ENCODE results near the gene LIMK2.
"Not testable (repeated sequence)": the region's sequence is repeated elsewhere in the genome, so short reads cannot be mapped to it uniquely, and the experiment has no call there.

Gene LIMK2

DNA sequence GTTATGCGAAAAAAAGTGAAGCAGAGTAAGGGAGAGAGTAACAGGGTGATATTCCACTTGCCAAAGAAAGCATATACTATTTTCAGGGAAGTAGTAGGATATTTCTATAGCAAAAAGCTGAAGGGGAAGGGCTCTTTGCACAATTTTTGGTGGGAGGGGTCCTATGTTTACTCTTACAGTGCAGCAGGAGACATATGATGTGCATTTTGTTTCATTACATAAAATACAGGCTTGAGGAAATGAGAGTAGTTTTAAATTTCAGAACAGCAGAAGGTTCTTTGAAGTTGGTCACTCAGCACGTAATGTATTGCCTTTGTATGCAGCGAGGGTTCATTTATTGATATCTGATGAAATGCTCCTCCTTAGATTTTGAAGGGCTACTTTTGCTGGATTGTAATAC, 83.3 kb downstream of the LIMK2 start:
- no peak for DNase-seq

- DNase-seq, result no peak
Observed at GRCh38 chr22:31295831-31296657, 83.9 kb downstream of the LIMK2 start.

GRCh38 chr22:31300896-31301295, 88.8 kb downstream of the LIMK2 start:
- no peak for DNase-seq

DNA sequence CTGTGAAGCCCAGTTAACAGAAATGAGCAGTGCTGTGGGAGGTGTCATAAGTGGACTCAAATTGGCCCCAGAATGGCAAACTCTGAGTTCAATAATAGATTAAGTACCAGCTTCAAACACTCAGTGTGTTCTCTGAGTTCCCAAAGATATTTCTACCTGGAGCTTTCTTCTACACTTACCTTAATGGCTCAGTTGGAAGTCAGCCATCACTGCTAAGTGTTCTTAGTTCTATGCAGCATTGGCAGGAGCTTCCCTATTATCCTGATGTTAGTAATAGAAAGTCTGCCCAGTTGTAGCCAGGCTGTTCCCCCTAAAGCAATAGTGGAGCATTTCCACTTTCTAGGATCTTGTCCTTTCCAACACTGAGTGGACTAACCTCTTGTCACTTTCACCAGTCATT, 89.9 kb downstream of the LIMK2 start:
- no peak for DNase-seq

DNA sequence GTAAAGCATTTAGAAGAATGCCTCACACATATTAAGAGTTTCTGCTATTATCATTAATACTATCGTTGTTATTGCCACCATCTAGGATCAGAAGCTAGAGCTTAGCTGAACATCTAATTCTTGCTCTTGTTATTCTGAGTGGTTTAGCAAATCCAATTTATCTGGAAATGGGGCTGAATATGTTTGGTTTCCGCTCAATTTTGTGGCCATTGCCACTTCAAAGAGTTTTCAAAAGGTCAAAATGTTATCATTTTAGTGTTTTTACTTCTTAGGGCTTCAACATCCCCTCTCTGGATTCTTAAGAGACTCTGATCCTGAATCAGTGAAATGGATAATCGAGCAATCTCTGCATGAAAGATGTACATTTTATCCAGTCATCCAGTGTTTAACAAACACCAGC, 90.4 kb downstream of the LIMK2 start:
- no peak for DNase-seq

DNA sequence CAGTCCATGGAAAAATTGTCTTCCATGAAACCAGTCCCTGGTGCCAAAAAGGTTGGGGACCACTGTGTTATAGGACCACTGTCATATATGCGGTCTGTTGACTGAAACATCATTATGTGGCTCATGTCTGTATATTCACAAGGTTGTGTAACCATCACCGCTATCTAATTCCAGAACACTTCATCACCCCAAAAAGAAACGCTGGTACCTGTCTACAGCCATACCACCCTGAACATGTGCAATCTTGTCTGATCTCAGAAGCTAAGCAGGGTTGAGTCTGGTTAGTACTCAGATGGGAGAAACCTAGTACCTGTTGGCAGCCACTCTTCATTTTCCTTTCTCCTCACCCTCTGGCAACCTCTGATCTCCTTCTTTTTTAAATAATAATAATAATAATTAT, 93.1 kb downstream of the LIMK2 start:
- DNase-seq, result no peak

GRCh38 chr22:31308181-31308580, 96.1 kb downstream of the LIMK2 start:
- DNase-seq, result no peak

- peak in 1 of 2 donors; percentile 6 for DNase-seq
Observed at GRCh38 chr22:31313366-31314147, 101.5 kb downstream of the LIMK2 start.

GRCh38 chr22:31314220-31314619, 102.1 kb downstream of the LIMK2 start:
- not testable (repeated sequence) for DNase-seq

DNA sequence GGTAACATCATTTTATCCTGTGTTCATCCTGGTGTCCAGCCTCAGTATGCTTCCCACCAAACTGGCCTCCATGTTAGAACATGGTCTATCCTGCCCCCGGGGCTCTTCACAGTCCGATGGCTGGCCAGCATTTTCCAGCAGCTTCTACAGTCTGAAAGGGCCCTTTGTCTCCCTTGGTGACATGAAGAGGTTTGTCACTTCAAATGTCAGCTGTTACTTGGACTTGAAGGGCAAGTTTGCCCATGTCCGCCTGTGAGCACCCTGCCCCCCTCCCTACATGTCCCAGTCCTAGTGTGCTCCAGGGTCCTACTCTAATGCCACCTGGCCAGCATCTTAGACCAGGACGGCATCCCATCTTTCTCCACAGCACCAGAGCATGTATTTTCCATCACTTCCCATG, 109.3 kb downstream of the LIMK2 start:
- no peak for DNase-seq

- DNase-seq, result no peak
Observed at GRCh38 chr22:31323578-31324550, 111.8 kb downstream of the LIMK2 start.

- DNase-seq, result no peak
Observed at GRCh38 chr22:31326877-31327276, 114.8 kb downstream of the LIMK2 start.

- DNase-seq, result no peak
Observed at GRCh38 chr22:31327806-31328543, 115.9 kb downstream of the LIMK2 start.

DNA sequence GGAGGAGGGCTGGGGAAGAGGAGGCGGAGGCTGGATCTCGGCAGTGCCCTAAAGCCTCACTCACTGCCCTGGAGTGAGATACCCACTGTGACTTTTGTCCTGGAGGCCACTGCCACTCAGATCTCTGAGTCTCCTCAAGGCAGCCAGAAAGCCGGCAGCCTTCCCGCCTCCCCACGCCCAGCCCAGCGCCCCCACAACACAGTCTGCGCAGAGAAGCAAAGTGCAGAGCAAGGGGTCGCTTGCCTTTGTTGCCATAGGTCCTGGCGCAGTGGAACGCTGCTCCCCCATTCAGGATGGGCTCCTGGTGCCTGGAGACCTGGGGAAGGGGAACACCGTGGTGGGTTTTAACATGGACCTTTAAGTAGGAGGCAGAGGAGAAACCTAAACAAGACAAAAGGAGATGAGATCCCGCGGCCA, 116.5 kb downstream of the LIMK2 start:
- DNase-seq, result no peak

DNA sequence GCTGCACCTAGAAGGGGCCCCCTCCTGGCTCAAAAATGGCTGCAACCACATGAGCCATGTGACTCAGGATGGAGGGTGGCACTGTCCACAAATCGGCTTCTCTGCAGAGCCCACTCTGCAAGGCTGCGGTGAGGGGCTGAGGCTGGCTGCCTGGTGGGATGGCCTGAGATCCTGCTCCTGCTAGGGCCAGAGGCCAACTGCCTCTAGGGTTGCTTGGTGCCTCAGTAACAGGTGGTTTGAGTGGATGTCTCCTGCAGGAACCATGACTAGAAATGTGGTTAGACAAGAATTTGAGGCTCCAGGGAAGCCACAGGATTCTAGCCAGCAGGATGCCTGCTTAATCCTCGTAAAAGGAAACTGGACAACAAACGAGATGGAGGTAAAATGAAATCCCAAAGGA, 116.9 kb downstream of the LIMK2 start:
- no peak for DNase-seq

Measured in bone marrow (tissue), 2 donors.